HEK293 (cell line): ENCODE measurements around the gene TMPRSS6.

ENCODE experiments used
- KLF8 ChIP-seq: fragments of 450-650 bp; formaldehyde crosslinking; IDR thresholded peaks from 2 replicates; pipeline ENCODE4 v1.5.1; 2016; ENCODE audit warnings: missing biosample characterization, missing genetic modification characterization
- TRIM28 ChIP-seq: IDR thresholded peaks from 2 replicates; pipeline ENCODE4 v1.6.1; 2011; ENCODE audit warnings: low read length, control low read depth, borderline replicate concordance
- ZBTB21 ChIP-seq: fragments of 450-650 bp; formaldehyde crosslinking; IDR thresholded peaks from 2 replicates; pipeline ENCODE4 v1.5.1; 2017; ENCODE audit warnings: missing biosample characterization, missing genetic modification characterization
- ZBTB48 ChIP-seq: fragments of 450-650 bp; formaldehyde crosslinking; IDR thresholded peaks from 2 replicates; pipeline ENCODE4 v1.5.1; 2016; ENCODE audit warnings: missing biosample characterization, missing genetic modification characterization
- ZNF121 ChIP-seq: fragments of 450-650 bp; formaldehyde crosslinking; IDR thresholded peaks from 2 replicates; pipeline ENCODE4 v1.5.1; 2016; ENCODE audit warnings: missing biosample characterization, missing genetic modification characterization
- ZNF132 ChIP-seq: fragments of 450-650 bp; formaldehyde crosslinking; IDR thresholded peaks from 2 replicates; pipeline ENCODE4 v1.5.1; 2017; ENCODE audit warnings: missing biosample characterization, missing genetic modification characterization, borderline replicate concordance
- ZNF239 ChIP-seq: fragments of 450-650 bp; formaldehyde crosslinking; IDR thresholded peaks from 2 replicates; pipeline ENCODE4 v1.5.1; 2016; ENCODE audit warnings: missing biosample characterization, missing genetic modification characterization
- ZNF366 ChIP-seq: fragments of 450-650 bp; formaldehyde crosslinking; conservative IDR thresholded peaks from 2 replicates; pipeline ENCODE4 v1.5.1; 2016; ENCODE audit warnings: missing biosample characterization, missing genetic modification characterization
- ZNF510 ChIP-seq: fragments of 450-650 bp; formaldehyde crosslinking; IDR thresholded peaks from 2 replicates; pipeline ENCODE4 v1.5.1; 2018; ENCODE audit warnings: mild to moderate bottlenecking, missing genetic modification characterization, missing biosample characterization; ENCODE audit not compliant: insufficient replicate concordance
- ZNF670 ChIP-seq: fragments of 450-650 bp; formaldehyde crosslinking; IDR thresholded peaks from 2 replicates; pipeline ENCODE4 v1.5.1; 2016; ENCODE audit warnings: missing biosample characterization, missing genetic modification characterization, low read depth
- TF ChIP-seq, protein P1 (sequence below): fragments of 450-650 bp; formaldehyde crosslinking; IDR thresholded peaks from 2 replicates; pipeline ENCODE4 v1.5.1; 2016; ENCODE audit warnings: missing biosample characterization, missing genetic modification characterization
- TF ChIP-seq, protein P2 (sequence below): fragments of 450-650 bp; formaldehyde crosslinking; IDR thresholded peaks from 2 replicates; pipeline ENCODE4 v1.5.1; 2016; ENCODE audit warnings: missing biosample characterization, missing genetic modification characterization, borderline replicate concordance
- TF ChIP-seq, protein P3 (sequence below): fragments of 450-650 bp; formaldehyde crosslinking; IDR thresholded peaks from 2 replicates; pipeline ENCODE4 v1.5.1; 2016; ENCODE audit warnings: missing biosample characterization, missing genetic modification characterization, borderline replicate concordance

DNA sequence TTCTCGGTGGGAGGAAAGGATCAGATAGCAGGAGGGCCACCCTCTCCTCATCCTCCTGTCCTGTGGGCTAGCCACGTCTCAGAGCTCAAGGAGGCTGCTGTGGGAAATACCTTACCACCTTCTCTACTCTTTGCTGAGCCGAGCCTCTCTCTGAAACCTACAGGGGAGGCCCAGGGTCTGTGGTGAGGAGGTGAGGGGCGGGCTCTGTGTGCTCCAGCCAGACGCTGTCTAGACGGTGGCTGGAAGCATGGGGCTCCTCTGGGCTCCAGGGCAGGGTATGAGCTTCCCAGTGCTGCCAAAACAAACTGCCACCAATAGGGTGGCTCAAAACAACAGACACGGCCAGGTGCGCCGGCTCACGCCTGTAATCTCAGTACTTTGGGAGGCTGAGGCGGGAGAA, 5.5 kb upstream of the TMPRSS6 start:
- no peak for TF ChIP-seq ZBTB48 (tag by site-specific recombination)
- TF ChIP-seq, protein P1, sequence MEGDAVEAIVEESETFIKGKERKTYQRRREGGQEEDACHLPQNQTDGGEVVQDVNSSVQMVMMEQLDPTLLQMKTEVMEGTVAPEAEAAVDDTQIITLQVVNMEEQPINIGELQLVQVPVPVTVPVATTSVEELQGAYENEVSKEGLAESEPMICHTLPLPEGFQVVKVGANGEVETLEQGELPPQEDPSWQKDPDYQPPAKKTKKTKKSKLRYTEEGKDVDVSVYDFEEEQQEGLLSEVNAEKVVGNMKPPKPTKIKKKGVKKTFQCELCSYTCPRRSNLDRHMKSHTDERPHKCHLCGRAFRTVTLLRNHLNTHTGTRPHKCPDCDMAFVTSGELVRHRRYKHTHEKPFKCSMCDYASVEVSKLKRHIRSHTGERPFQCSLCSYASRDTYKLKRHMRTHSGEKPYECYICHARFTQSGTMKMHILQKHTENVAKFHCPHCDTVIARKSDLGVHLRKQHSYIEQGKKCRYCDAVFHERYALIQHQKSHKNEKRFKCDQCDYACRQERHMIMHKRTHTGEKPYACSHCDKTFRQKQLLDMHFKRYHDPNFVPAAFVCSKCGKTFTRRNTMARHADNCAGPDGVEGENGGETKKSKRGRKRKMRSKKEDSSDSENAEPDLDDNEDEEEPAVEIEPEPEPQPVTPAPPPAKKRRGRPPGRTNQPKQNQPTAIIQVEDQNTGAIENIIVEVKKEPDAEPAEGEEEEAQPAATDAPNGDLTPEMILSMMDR (tag by site-specific recombination), result no peak
- no peak for TF ChIP-seq TRIM28
- no peak for TF ChIP-seq KLF8 (tag by site-specific recombination)
- TF ChIP-seq, protein P2, sequence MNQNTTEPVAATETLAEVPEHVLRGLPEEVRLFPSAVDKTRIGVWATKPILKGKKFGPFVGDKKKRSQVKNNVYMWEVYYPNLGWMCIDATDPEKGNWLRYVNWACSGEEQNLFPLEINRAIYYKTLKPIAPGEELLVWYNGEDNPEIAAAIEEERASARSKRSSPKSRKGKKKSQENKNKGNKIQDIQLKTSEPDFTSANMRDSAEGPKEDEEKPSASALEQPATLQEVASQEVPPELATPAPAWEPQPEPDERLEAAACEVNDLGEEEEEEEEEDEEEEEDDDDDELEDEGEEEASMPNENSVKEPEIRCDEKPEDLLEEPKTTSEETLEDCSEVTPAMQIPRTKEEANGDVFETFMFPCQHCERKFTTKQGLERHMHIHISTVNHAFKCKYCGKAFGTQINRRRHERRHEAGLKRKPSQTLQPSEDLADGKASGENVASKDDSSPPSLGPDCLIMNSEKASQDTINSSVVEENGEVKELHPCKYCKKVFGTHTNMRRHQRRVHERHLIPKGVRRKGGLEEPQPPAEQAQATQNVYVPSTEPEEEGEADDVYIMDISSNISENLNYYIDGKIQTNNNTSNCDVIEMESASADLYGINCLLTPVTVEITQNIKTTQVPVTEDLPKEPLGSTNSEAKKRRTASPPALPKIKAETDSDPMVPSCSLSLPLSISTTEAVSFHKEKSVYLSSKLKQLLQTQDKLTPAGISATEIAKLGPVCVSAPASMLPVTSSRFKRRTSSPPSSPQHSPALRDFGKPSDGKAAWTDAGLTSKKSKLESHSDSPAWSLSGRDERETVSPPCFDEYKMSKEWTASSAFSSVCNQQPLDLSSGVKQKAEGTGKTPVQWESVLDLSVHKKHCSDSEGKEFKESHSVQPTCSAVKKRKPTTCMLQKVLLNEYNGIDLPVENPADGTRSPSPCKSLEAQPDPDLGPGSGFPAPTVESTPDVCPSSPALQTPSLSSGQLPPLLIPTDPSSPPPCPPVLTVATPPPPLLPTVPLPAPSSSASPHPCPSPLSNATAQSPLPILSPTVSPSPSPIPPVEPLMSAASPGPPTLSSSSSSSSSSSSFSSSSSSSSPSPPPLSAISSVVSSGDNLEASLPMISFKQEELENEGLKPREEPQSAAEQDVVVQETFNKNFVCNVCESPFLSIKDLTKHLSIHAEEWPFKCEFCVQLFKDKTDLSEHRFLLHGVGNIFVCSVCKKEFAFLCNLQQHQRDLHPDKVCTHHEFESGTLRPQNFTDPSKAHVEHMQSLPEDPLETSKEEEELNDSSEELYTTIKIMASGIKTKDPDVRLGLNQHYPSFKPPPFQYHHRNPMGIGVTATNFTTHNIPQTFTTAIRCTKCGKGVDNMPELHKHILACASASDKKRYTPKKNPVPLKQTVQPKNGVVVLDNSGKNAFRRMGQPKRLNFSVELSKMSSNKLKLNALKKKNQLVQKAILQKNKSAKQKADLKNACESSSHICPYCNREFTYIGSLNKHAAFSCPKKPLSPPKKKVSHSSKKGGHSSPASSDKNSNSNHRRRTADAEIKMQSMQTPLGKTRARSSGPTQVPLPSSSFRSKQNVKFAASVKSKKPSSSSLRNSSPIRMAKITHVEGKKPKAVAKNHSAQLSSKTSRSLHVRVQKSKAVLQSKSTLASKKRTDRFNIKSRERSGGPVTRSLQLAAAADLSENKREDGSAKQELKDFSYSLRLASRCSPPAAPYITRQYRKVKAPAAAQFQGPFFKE (tag by site-specific recombination), result no peak
- no peak for TF ChIP-seq ZNF132 (tag by site-specific recombination)
- no peak for TF ChIP-seq ZNF510 (tag by site-specific recombination)
- TF ChIP-seq ZNF239 (tag by site-specific recombination), result no peak
- TF ChIP-seq, protein P3, sequence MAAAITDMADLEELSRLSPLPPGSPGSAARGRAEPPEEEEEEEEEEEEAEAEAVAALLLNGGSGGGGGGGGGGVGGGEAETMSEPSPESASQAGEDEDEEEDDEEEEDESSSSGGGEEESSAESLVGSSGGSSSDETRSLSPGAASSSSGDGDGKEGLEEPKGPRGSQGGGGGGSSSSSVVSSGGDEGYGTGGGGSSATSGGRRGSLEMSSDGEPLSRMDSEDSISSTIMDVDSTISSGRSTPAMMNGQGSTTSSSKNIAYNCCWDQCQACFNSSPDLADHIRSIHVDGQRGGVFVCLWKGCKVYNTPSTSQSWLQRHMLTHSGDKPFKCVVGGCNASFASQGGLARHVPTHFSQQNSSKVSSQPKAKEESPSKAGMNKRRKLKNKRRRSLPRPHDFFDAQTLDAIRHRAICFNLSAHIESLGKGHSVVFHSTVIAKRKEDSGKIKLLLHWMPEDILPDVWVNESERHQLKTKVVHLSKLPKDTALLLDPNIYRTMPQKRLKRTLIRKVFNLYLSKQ (tag by site-specific recombination), result no peak
- TF ChIP-seq ZNF366 (tag by site-specific recombination), result no peak
- no peak for TF ChIP-seq ZBTB21 (tag by site-specific recombination)
- TF ChIP-seq ZNF121 (tag by site-specific recombination), result no peak
- TF ChIP-seq ZNF670 (tag by site-specific recombination), result no peak
